Measurements from ENCODE around the gene SHF. TPM values are rescaled to one million over a fixed set of nuclear protein-coding genes. Genes with fewer than 3 reads are reported as not detected.
"Not testable (repeated sequence)": the region's sequence is repeated elsewhere in the genome, so short reads cannot be mapped to it uniquely, and the experiment has no call there.

The SHF gene
- total RNA-seq = 31.1 to 34.6 TPM (median 31.8 TPM) in 3 replicates

GRCh38 chr15:45187894-45188830 lies at the start of gene SHF:
Gene SHF, minus strand, starts transcription at chr15:45187966. Its CDS starts 15 bp downstream, at chr15:45187951.
- no peak for TF ChIP-seq CTCF (IDR thresholded peaks at IDR 0.05; ENCODE audit: unreplicated experiment)
- no peaks in the 10 kb centered on the region for H3K36me3 Mint-ChIP-seq
- H3K4me3 Mint-ChIP-seq = peak within 1 kb of the TSS; percentile 93
- H3K27me3 Mint-ChIP-seq (ENCODE audit: low read depth) = peaks cover 7% of the 10 kb centered on the region
- peaks cover 37% of the 10 kb centered on the region for H3K4me1 Mint-ChIP-seq
- H3K27ac Mint-ChIP-seq = peak within 1 kb of the TSS; percentile 86
- no peaks in the 10 kb centered on the region for H3K9me3 Mint-ChIP-seq
- DNase-seq (ENCODE audit: low spot score in 2 of 2, unreplicated experiment in 2 of 2) = peak; percentile 61 to 70

GRCh38 chr15:45236806-45237205 lies 49.0 kb upstream of the SHF start:
- peaks cover 59% of the 10 kb centered on the region for H3K9me3 Mint-ChIP-seq
- not testable (repeated sequence) for H3K27me3 Mint-ChIP-seq (ENCODE audit: low read depth); H3K36me3 Mint-ChIP-seq; H3K27ac Mint-ChIP-seq; H3K4me1 Mint-ChIP-seq; DNase-seq (ENCODE audit: low spot score in 2 of 2, unreplicated experiment in 2 of 2); H3K4me3 Mint-ChIP-seq

- no peak for DNase-seq (ENCODE audit: low spot score in 2 of 2, unreplicated experiment in 2 of 2)
- TF ChIP-seq CTCF (IDR thresholded peaks at IDR 0.05; ENCODE audit: unreplicated experiment) = no peak
- H3K4me3 Mint-ChIP-seq = no peak overlapping the region
- no peak overlapping the region for H3K27ac Mint-ChIP-seq
- peaks cover 3% of the 10 kb centered on the region for H3K4me1 Mint-ChIP-seq
- no peaks in the 10 kb centered on the region for H3K36me3 Mint-ChIP-seq
- peaks cover 44% of the 10 kb centered on the region for H3K9me3 Mint-ChIP-seq
- H3K27me3 Mint-ChIP-seq (ENCODE audit: low read depth) = peaks cover 5% of the 10 kb centered on the region
Observed at GRCh38 chr15:45234562-45235235, 46.9 kb upstream of the SHF start.

GRCh38 chr15:45231864-45232562 lies 44.2 kb upstream of the SHF start:
- peaks cover 9% of the 10 kb centered on the region for H3K27me3 Mint-ChIP-seq (ENCODE audit: low read depth)
- no peak overlapping the region for H3K4me3 Mint-ChIP-seq
- peaks cover 23% of the 10 kb centered on the region for H3K9me3 Mint-ChIP-seq
- peaks cover under 1% of the 10 kb centered on the region for H3K4me1 Mint-ChIP-seq
- TF ChIP-seq CTCF (IDR thresholded peaks at IDR 0.05; ENCODE audit: unreplicated experiment) = no peak
- no peak for DNase-seq (ENCODE audit: low spot score in 2 of 2, unreplicated experiment in 2 of 2)
- no peak overlapping the region for H3K27ac Mint-ChIP-seq
- no peaks in the 10 kb centered on the region for H3K36me3 Mint-ChIP-seq

- H3K4me1 Mint-ChIP-seq = no peaks in the 10 kb centered on the region
- H3K27ac Mint-ChIP-seq = no peak overlapping the region
- no peak for DNase-seq (ENCODE audit: low spot score in 2 of 2, unreplicated experiment in 2 of 2)
- peaks cover 12% of the 10 kb centered on the region for H3K27me3 Mint-ChIP-seq (ENCODE audit: low read depth)
- peaks cover 14% of the 10 kb centered on the region for H3K9me3 Mint-ChIP-seq
- H3K36me3 Mint-ChIP-seq = no peaks in the 10 kb centered on the region
- no peak for TF ChIP-seq CTCF (IDR thresholded peaks at IDR 0.05; ENCODE audit: unreplicated experiment)
- no peak overlapping the region for H3K4me3 Mint-ChIP-seq
Observed at GRCh38 chr15:45231132-45231531, 43.4 kb upstream of the SHF start.
